A549 (cell line): ENCODE results near the gene MRPS24.

Experiments used
- CTCF ChIP-seq: fragments of >200 bp; sonication (Bioruptor Twin); formaldehyde crosslinking; IDR thresholded peaks from 3 replicates; pipeline ENCODE4 v1.5.1; 2016
- E2F6 ChIP-seq: IDR thresholded peaks from 2 replicates; pipeline ENCODE4 v1.6.1; 2012; ENCODE audit warnings: low read depth, borderline replicate concordance
- EP300 ChIP-seq, 2 experiments: fragments of >200 bp; sonication (Bioruptor Twin); formaldehyde crosslinking; IDR thresholded peaks; 2 replicates in 1 of 2; 3 replicates in 1 of 2; pipeline ENCODE4 v1.6.1; 2016 to 2017
- HDAC2 ChIP-seq: fragments of 200-600 bp; sonication (generic); IDR thresholded peaks from 2 replicates; pipeline ENCODE4 v1.6.1; 2016
- MAFK ChIP-seq: fragments of 450-650 bp; IDR thresholded peaks from 2 replicates; pipeline ENCODE4 v1.6.1; 2014; ENCODE audit not compliant: partially characterized antibody
- POLR2A ChIP-seq: IDR thresholded peaks from 2 replicates; pipeline ENCODE4 v1.6.1; 2012; ENCODE audit warnings: mild to moderate bottlenecking, low read length
- RAD21 ChIP-seq, 2 experiments: fragments of >200 bp in 1 of 2; sonication (Bioruptor Twin) in 1 of 2; formaldehyde crosslinking in 1 of 2; IDR thresholded peaks in 1 of 2; conservative IDR thresholded peaks in 1 of 2; 2 replicates in 1 of 2; 3 replicates in 1 of 2; pipeline ENCODE4 v1.6.1; 2012 to 2018; ENCODE audit warnings: inconsistent platforms in 1 of 2
- ZC3H11A ChIP-seq: fragments of 450-650 bp; IDR thresholded peaks from 2 replicates; pipeline ENCODE4 v1.6.1; 2014; ENCODE audit warnings: antibody characterized with exemption, mild to moderate bottlenecking
- ZFP36 ChIP-seq: fragments of 450-650 bp; IDR thresholded peaks from 2 replicates; pipeline ENCODE4 v1.6.1; 2014; ENCODE audit warnings: borderline replicate concordance; ENCODE audit not compliant: partially characterized antibody

GRCh38 chr7:43915907-43916306, 46.6 kb upstream of the MRPS24 start:
- TF ChIP-seq ZC3H11A, result no peak
- TF ChIP-seq CTCF, result no peak
- TF ChIP-seq MAFK, result no peak
- TF ChIP-seq POLR2A, result no peak
- no peak for TF ChIP-seq ZFP36
- TF ChIP-seq HDAC2, result no peak
- TF ChIP-seq E2F6, result no peak
- no peak for TF ChIP-seq EP300 (IDR thresholded peaks at IDR 0.05)
- TF ChIP-seq RAD21 (conservative IDR thresholded peaks at IDR 0.05 in 1 of 2, IDR thresholded peaks at IDR 0.05 in 1 of 2), result no peak
